Endothelial cell of umbilical vein (primary cell): ENCODE results near the gene GAA. TPM values are rescaled to one million over a fixed set of nuclear protein-coding genes. Genes with fewer than 3 reads are reported as not detected.

ENCODE experiments used
- BruUV-seq: library from RNA; stranded (reverse); fragments of 400-500 nt; replicated peaks from 2 replicates; lab custom pipeline; 2021; lab: Mats Ljungman, UMichigan
- CTCF ChIA-PET: fragments of 300-600, 350-600 bp; sonication (Branson Sonifier 250); formaldehyde crosslinking; loops from one replicate; lab custom pipeline; 2021; ENCODE audit warnings: antibody characterized with exemption, inconsistent platforms; lab: Charles Lee
- POLR2A ChIA-PET: fragments of 300-600, 350-600 bp; sonication (Branson Sonifier 250); formaldehyde crosslinking; loops from one replicate; lab custom pipeline; 2021; ENCODE audit warnings: antibody characterized with exemption, inconsistent platforms; lab: Charles Lee
- DNase-seq: peaks from one replicate; pipeline ENCODE4 v3.0.0-alpha.2; 2011; ENCODE audit warnings: low read depth, low spot score
- FAIRE-seq: peaks from 2 replicates; lab custom pipeline; 2011; peaks lifted over from hg19 to GRCh38; lab: Jason Lieb, UNC
- H2AFZ ChIP-seq: 2 replicates; pipeline ENCODE4 v1.6.0; 2012; ENCODE audit warnings: low read depth, low read length, control low read depth, inconsistent platforms
- H3K27ac ChIP-seq: 2 replicates; pipeline ENCODE4 v1.5.1; 2011; ENCODE audit warnings: low read depth, mild to moderate bottlenecking, control low read depth, low read length, moderate library complexity; ENCODE audit not compliant: insufficient read depth
- H3K27me3 ChIP-seq, 2 experiments: 2 replicates each; pipeline versions ENCODE4 v1.6.0 to v1.6.1; 2011; ENCODE audit warnings: low read length in 2 of 2, mixed read lengths in 1 of 2; ENCODE audit not compliant: control insufficient read depth in 2 of 2, insufficient read depth in 2 of 2
- H3K36me3 ChIP-seq, 2 experiments: 2 replicates in 1 of 2; 3 replicates in 1 of 2; pipeline ENCODE4 v1.5.1; 2011; ENCODE audit warnings: low read length in 2 of 2, mild to moderate bottlenecking in 1 of 2, moderate library complexity in 1 of 2; ENCODE audit not compliant: control insufficient read depth in 2 of 2, insufficient read depth in 2 of 2; ENCODE audit errors: extremely low read depth in 1 of 2
- H3K4me1 ChIP-seq: 3 replicates; pipeline ENCODE4 v1.5.1; 2011; ENCODE audit warnings: mild to moderate bottlenecking, low read length; ENCODE audit not compliant: control insufficient read depth, insufficient read depth; ENCODE audit errors: extremely low read depth
- H3K4me2 ChIP-seq: 2 replicates; pipeline ENCODE4 v1.6.1; 2011; ENCODE audit warnings: low read length, control low read depth, mixed read lengths; ENCODE audit not compliant: insufficient read depth
- H3K4me3 ChIP-seq, 3 experiments: fragments of 200-600 bp in 1 of 3; sonication (generic), shearing (Covaris generic) in 1 of 3; replicated peaks in 1 of 3; 2 replicates each; pipeline ENCODE4 v1.5.1; 2011 to 2016; ENCODE audit warnings: control low read depth in 3 of 3, low read length in 3 of 3, mild to moderate bottlenecking in 2 of 3, inconsistent platforms in 1 of 3, low read depth in 1 of 3, moderate library complexity in 1 of 3; ENCODE audit not compliant: insufficient read depth in 1 of 3
- H3K79me2 ChIP-seq: 2 replicates; pipeline ENCODE4 v1.6.0; 2012; ENCODE audit warnings: low read length, inconsistent platforms; ENCODE audit not compliant: control insufficient read depth, insufficient read depth
- H3K9ac ChIP-seq: replicated peaks from 2 replicates; pipeline ENCODE3; 2011; ENCODE audit warnings: low read length, control low read depth; ENCODE audit not compliant: insufficient read depth; ENCODE audit errors: extremely low read depth
- H3K9me1 ChIP-seq: replicated peaks from 3 replicates; pipeline ENCODE4 v1.6.0; 2011; ENCODE audit warnings: mild to moderate bottlenecking, low read length; ENCODE audit not compliant: control insufficient read depth, insufficient read depth; ENCODE audit errors: extremely low read depth
- H3K9me3 ChIP-seq: replicated peaks from 2 replicates; pipeline ENCODE4 v1.5.1; 2012; ENCODE audit warnings: low read length, inconsistent platforms; ENCODE audit not compliant: control insufficient read depth, insufficient read depth
- H4K20me1 ChIP-seq: replicated peaks from 2 replicates; pipeline ENCODE3; 2011; ENCODE audit warnings: mild to moderate bottlenecking, low read length; ENCODE audit not compliant: control insufficient read depth, insufficient read depth; ENCODE audit errors: extremely low read depth
- EZH2 ChIP-seq: IDR thresholded peaks from 2 replicates; pipeline ENCODE4 v1.6.1; 2012; ENCODE audit warnings: borderline replicate concordance, low read depth, mild to moderate bottlenecking, moderate library complexity, low read length, inconsistent platforms; ENCODE audit not compliant: severe bottlenecking
- FOS ChIP-seq: IDR thresholded peaks from 2 replicates; pipeline ENCODE4 v1.6.1; 2011; ENCODE audit warnings: mild to moderate bottlenecking, low read length, moderate library complexity, borderline replicate concordance; ENCODE audit not compliant: insufficient read depth
- GATA2 ChIP-seq: IDR thresholded peaks from 2 replicates; pipeline ENCODE4 v1.7.0; 2011; ENCODE audit warnings: low read depth, mild to moderate bottlenecking, moderate library complexity, mixed read lengths, low read length; ENCODE audit not compliant: insufficient read length, insufficient read depth
- JUN ChIP-seq: IDR thresholded peaks from 2 replicates; pipeline ENCODE4 v1.6.1; 2011; ENCODE audit warnings: borderline replicate concordance, low read depth; ENCODE audit not compliant: insufficient read length, insufficient read depth
- MYC ChIP-seq: IDR thresholded peaks from one replicate; pipeline ENCODE4 v1.6.1; 2011; ENCODE audit warnings: mild to moderate bottlenecking, low read depth, low read length
- POLR2A ChIP-seq: IDR thresholded peaks from 2 replicates; pipeline ENCODE4 v1.6.1; 2012; ENCODE audit warnings: low read depth, mild to moderate bottlenecking, control low read depth, low read length
- POLR2AphosphoS5 ChIP-seq: IDR thresholded peaks from 2 replicates; pipeline ENCODE4 v1.6.1; 2012; ENCODE audit warnings: low read depth, mild to moderate bottlenecking, control low read depth, low read length, moderate library complexity; ENCODE audit not compliant: insufficient read depth
- dilution Hi-C: fragments of 300-500 bp; cut with MboI; formaldehyde crosslinking; loops from one replicate; pipeline ENCODE4 v1.15.0; 2019; ENCODE audit warnings: low sequenced_read_pairs; ENCODE audit not compliant: extremely low pct_ligation_motif_present
- intact Hi-C: fragments of 100-400 bp; cut with micrococcal nuclease; formaldehyde crosslinking; loops from one replicate; pipeline ENCODE4 v1.10.0; 2022
- polyA plus RNA-seq, 4 experiments: library from polyadenylated mRNA; depleted of rRNA in 3 of 4; stranded (reverse) in 3 of 4; unstranded in 1 of 4; fragments of >200 nt; gene quantifications; 2 replicates each; pipeline versions ENCODE4 v1.2.1 to v1.2.3, GENCODE V29; 2011 to 2012; ENCODE audit warnings: missing spikeins in 1 of 4
- total RNA-seq: library from RNA; stranded (reverse); gene quantifications from 2 replicates; pipeline ENCODE4 v1.2.3, GENCODE V29; 2021
- TF ChIP-seq, protein P1 (sequence below), 2 donors: IDR thresholded peaks; 1 replicate in 1 of 2; 2 replicates in 1 of 2; pipeline ENCODE4 v1.5.1; 2011; ENCODE audit warnings: low read length in 2 of 2, mild to moderate bottlenecking in 2 of 2, moderate library complexity in 2 of 2, control low read depth in 1 of 2, inconsistent platforms in 1 of 2, low read depth in 1 of 2; ENCODE audit not compliant: insufficient read depth in 1 of 2; ENCODE audit errors: extremely low read depth in 1 of 2
- TF ChIP-seq, protein P2 (sequence below): IDR thresholded peaks from 2 replicates; pipeline ENCODE4 v1.6.1; 2011; ENCODE audit not compliant: insufficient read depth, insufficient read length

The GAA gene
- total and polyA plus RNA-seq, 2 donors (not counting 3 experiments of a cell fraction or from before 2014, with no cell fraction given), result 26.3 to 49.7 TPM

DNA sequence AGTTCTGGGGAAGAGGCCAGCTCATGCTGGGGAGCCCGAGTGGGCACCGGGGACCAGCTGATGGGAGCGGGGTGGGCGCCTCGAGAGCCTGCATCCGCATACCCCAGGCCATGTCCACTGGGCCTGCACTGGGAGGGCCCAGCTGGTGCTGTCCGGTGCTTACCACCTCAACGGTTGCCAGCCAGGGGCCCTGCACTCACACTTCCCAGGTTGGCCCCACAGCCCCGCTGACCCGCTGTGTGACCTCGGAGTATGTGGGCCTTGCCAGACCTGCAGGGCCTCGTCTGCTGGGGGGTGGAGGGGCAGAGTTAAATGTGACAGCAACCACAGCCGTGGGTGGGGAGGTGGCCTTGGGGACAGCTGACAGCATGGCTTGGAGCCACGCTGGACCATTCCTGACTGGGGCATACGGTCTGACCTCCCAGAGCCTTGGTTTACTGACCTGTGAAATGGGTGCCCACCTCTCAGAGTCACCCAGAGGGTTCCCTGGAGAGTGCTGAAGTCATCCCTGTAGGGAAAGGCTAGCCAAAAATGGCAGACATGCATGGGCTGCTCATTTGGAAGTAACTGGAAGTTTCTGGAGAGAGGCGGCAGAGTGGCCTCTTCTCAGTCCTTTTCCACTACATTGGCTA, 5.4 kb upstream of the GAA start:
- DNase-seq, result no peak
- Histone ChIP-seq H3K79me2 (no peaks in the 10 kb centered on the region), H3K9me1 (no peaks in the 10 kb centered on the region), H3K27me3 (no peaks in the 10 kb centered on the region), H3K27ac (no peak overlapping the region), H4K20me1 (no peaks in the 10 kb centered on the region), H3K9me3 (no peaks in the 10 kb centered on the region), H3K36me3 (no peaks in the 10 kb centered on the region), H2AFZ (no peak overlapping the region), H3K9ac (no peak overlapping the region), H3K4me2 (no peak overlapping the region), H3K4me3 (no peak overlapping the region), H3K4me1 (peaks cover 4% of the 10 kb centered on the region)
- FAIRE-seq, result no peak
- intact Hi-C loops (no loop called here), dilution Hi-C loops (no loop called here)
- ChIA-PET CTCF (interaction anchor here (0.9 kb wide), 1 partner anchor 13 kb away, joined by 5 read pairs; no protein-coding TSS in a partner anchor), POLR2A (no interaction called here)
- BruUV-seq, result no TSS peak
- TF ChIP-seq EZH2, result no peak
- no peak for TF ChIP-seq MYC
- TF ChIP-seq GATA2, result no peak
- TF ChIP-seq JUN, result no peak
- TF ChIP-seq FOS, result no peak
- TF ChIP-seq, protein P1, sequence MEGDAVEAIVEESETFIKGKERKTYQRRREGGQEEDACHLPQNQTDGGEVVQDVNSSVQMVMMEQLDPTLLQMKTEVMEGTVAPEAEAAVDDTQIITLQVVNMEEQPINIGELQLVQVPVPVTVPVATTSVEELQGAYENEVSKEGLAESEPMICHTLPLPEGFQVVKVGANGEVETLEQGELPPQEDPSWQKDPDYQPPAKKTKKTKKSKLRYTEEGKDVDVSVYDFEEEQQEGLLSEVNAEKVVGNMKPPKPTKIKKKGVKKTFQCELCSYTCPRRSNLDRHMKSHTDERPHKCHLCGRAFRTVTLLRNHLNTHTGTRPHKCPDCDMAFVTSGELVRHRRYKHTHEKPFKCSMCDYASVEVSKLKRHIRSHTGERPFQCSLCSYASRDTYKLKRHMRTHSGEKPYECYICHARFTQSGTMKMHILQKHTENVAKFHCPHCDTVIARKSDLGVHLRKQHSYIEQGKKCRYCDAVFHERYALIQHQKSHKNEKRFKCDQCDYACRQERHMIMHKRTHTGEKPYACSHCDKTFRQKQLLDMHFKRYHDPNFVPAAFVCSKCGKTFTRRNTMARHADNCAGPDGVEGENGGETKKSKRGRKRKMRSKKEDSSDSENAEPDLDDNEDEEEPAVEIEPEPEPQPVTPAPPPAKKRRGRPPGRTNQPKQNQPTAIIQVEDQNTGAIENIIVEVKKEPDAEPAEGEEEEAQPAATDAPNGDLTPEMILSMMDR (IDR thresholded peaks at IDR 0.05; ENCODE audit: extremely low read depth in 1 of 2, insufficient read depth in 1 of 2, low read depth in 1 of 2, low read length in 2 of 2), result no peak
- no peak for TF ChIP-seq POLR2A
- TF ChIP-seq POLR2AphosphoS5, result no peak
- TF ChIP-seq, protein P2, sequence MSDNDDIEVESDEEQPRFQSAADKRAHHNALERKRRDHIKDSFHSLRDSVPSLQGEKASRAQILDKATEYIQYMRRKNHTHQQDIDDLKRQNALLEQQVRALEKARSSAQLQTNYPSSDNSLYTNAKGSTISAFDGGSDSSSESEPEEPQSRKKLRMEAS, result no peak
